Keratinocyte (primary cell): Measurements from ENCODE around the gene GHITM. TPM values are rescaled to one million over a fixed set of nuclear protein-coding genes. Genes with fewer than 3 reads are reported as not detected.

Source experiments
- DNase-seq: peaks from one replicate; pipeline ENCODE4 v3.0.0-alpha.2; 2011; ENCODE audit warnings: low read depth, missing footprints, low spot score
- FAIRE-seq: peaks from 2 replicates; lab custom pipeline; 2011; peaks lifted over from hg19 to GRCh38; lab: Jason Lieb, UNC
- H2AFZ ChIP-seq: 2 replicates; pipeline ENCODE4 v1.6.0; 2012; ENCODE audit warnings: low read length, control low read depth, inconsistent platforms; ENCODE audit not compliant: control insufficient read depth
- H3K27ac ChIP-seq: 2 replicates; pipeline ENCODE4 v1.5.1; 2011; ENCODE audit warnings: low read length; ENCODE audit not compliant: control insufficient read depth, insufficient read depth
- H3K27me3 ChIP-seq: 3 replicates; pipeline ENCODE4 v1.6.0; 2011; ENCODE audit warnings: low read length; ENCODE audit not compliant: control insufficient read depth, insufficient read depth; ENCODE audit errors: extremely low read depth
- H3K36me3 ChIP-seq, 2 experiments: 2 replicates in 1 of 2; 3 replicates in 1 of 2; pipeline ENCODE4 v1.5.1; 2011; ENCODE audit warnings: low read length in 2 of 2, mild to moderate bottlenecking in 1 of 2; ENCODE audit not compliant: control insufficient read depth in 2 of 2, insufficient read depth in 2 of 2; ENCODE audit errors: extremely low read depth in 1 of 2
- H3K4me1 ChIP-seq: 3 replicates; pipeline ENCODE4 v1.5.1; 2011; ENCODE audit warnings: low read length; ENCODE audit not compliant: control insufficient read depth, insufficient read depth; ENCODE audit errors: extremely low read depth
- H3K4me2 ChIP-seq: 3 replicates; pipeline ENCODE4 v1.6.0; 2011; ENCODE audit warnings: low read depth, low read length; ENCODE audit not compliant: control insufficient read depth, insufficient read depth; ENCODE audit errors: extremely low read depth
- H3K4me3 ChIP-seq, 3 experiments: fragments of 200-600 bp in 1 of 3; sonication (generic) in 1 of 3; 2 replicates in 2 of 3; 3 replicates in 1 of 3; pipeline ENCODE4 v1.5.1; 2011 to 2016; ENCODE audit warnings: low read length in 3 of 3, mild to moderate bottlenecking in 3 of 3, control low read depth in 2 of 3, inconsistent platforms in 1 of 3, low read depth in 1 of 3, mixed read lengths in 1 of 3, mixed run types in 1 of 3, moderate library complexity in 1 of 3; ENCODE audit not compliant: control insufficient read depth in 2 of 3, insufficient read depth in 2 of 3; ENCODE audit errors: extremely low read depth in 1 of 3
- H3K79me2 ChIP-seq: 2 replicates; pipeline ENCODE4 v1.6.0; 2012; ENCODE audit warnings: low read length; ENCODE audit not compliant: control insufficient read depth, insufficient read depth
- H3K9ac ChIP-seq: 3 replicates; pipeline ENCODE4 v1.6.0; 2011; ENCODE audit warnings: low read length; ENCODE audit not compliant: control insufficient read depth, insufficient read depth; ENCODE audit errors: extremely low read depth
- H3K9me1 ChIP-seq: 3 replicates; pipeline ENCODE4 v1.6.0; 2011; ENCODE audit warnings: low read length; ENCODE audit not compliant: control insufficient read depth, insufficient read depth; ENCODE audit errors: extremely low read depth
- H3K9me3 ChIP-seq: 2 replicates; pipeline ENCODE4 v1.5.1; 2012; ENCODE audit warnings: low read depth, low read length; ENCODE audit not compliant: control insufficient read depth
- H4K20me1 ChIP-seq: 3 replicates; pipeline ENCODE4 v1.6.0; 2011; ENCODE audit warnings: low read length; ENCODE audit not compliant: control insufficient read depth, insufficient read depth; ENCODE audit errors: extremely low read depth
- EZH2 ChIP-seq: IDR thresholded peaks from one replicate; pipeline ENCODE4 v1.6.1; 2012; ENCODE audit warnings: inconsistent platforms, mild to moderate bottlenecking, low read length, moderate library complexity
- dilution Hi-C: fragments of 300-500 bp; cut with MboI; formaldehyde crosslinking; loops from one replicate; pipeline ENCODE4 v1.7.0; 2020; ENCODE audit warnings: low sequenced_read_pairs; ENCODE audit not compliant: extremely low pct_ligation_motif_present
- polyA plus RNA-seq, 5 experiments: library from polyadenylated mRNA; depleted of rRNA in 3 of 5; stranded (reverse) in 3 of 5; stranded (forward) in 1 of 5; unstranded in 1 of 5; fragments of >200 nt; gene quantifications; 1 replicate in 1 of 5; 2 replicates in 3 of 5; 3 replicates in 1 of 5; pipeline versions ENCODE4 v1.2.1 to v1.2.3, GENCODE V29; 2011 to 2012; ENCODE audit warnings: missing spikeins in 2 of 5, low read depth in 1 of 5, low replicate concordance in 1 of 5
- TF ChIP-seq, protein P1 (sequence below), 3 experiments: IDR thresholded peaks in 1 of 3; conservative IDR thresholded peaks in 1 of 3; optimal IDR thresholded peaks in 1 of 3; 2 replicates in 2 of 3; 3 replicates in 1 of 3; pipeline versions ENCODE3 to v1.5.1; 2011; ENCODE audit warnings: low read length in 3 of 3, mild to moderate bottlenecking in 3 of 3, moderate library complexity in 2 of 3, control low read depth in 1 of 3, inconsistent platforms in 1 of 3; ENCODE audit not compliant: insufficient read depth in 2 of 3; ENCODE audit errors: extremely low read depth in 1 of 3

Gene GHITM
- polyA plus RNA-seq, 1 donor (not counting 4 experiments of a cell fraction or from before 2014, with no cell fraction given), result 214 TPM

GRCh38 chr10:84117686-84118394, 21.5 kb upstream of the GHITM start:
- Histone ChIP-seq H3K4me1 (no peaks in the 10 kb centered on the region), H3K9ac (no peak overlapping the region), H3K79me2 (no peaks in the 10 kb centered on the region), H3K9me3 (no peaks in the 10 kb centered on the region), H3K9me1 (no peaks in the 10 kb centered on the region), H3K4me3 (no peak overlapping the region), H3K4me2 (no peak overlapping the region), H3K27me3 (no peaks in the 10 kb centered on the region), H3K27ac (no peak overlapping the region), H3K36me3 (no peaks in the 10 kb centered on the region), H4K20me1 (no peaks in the 10 kb centered on the region), H2AFZ (no peak overlapping the region)
- TF ChIP-seq EZH2, result no peak
- TF ChIP-seq, protein P1, sequence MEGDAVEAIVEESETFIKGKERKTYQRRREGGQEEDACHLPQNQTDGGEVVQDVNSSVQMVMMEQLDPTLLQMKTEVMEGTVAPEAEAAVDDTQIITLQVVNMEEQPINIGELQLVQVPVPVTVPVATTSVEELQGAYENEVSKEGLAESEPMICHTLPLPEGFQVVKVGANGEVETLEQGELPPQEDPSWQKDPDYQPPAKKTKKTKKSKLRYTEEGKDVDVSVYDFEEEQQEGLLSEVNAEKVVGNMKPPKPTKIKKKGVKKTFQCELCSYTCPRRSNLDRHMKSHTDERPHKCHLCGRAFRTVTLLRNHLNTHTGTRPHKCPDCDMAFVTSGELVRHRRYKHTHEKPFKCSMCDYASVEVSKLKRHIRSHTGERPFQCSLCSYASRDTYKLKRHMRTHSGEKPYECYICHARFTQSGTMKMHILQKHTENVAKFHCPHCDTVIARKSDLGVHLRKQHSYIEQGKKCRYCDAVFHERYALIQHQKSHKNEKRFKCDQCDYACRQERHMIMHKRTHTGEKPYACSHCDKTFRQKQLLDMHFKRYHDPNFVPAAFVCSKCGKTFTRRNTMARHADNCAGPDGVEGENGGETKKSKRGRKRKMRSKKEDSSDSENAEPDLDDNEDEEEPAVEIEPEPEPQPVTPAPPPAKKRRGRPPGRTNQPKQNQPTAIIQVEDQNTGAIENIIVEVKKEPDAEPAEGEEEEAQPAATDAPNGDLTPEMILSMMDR (optimal IDR thresholded peaks at IDR 0.05 in 1 of 3, IDR thresholded peaks at IDR 0.05 in 1 of 3, conservative IDR thresholded peaks at IDR 0.05 in 1 of 3; ENCODE audit: extremely low read depth in 1 of 3, insufficient read depth in 2 of 3, low read length in 3 of 3), result no peak
- dilution Hi-C loops, result no loop called here
- FAIRE-seq (no peak), DNase-seq (no peak)

- no peaks in the 10 kb centered on the region for H3K27me3 ChIP-seq
- H3K79me2 ChIP-seq, result no peaks in the 10 kb centered on the region
- no peaks in the 10 kb centered on the region for H4K20me1 ChIP-seq
- H2AFZ ChIP-seq, result no peak overlapping the region
- no peaks in the 10 kb centered on the region for H3K4me1 ChIP-seq
- dilution Hi-C loops, result no loop called here
- H3K4me2 ChIP-seq, result no peak overlapping the region
- TF ChIP-seq EZH2, result no peak
- TF ChIP-seq, protein P1 (optimal IDR thresholded peaks at IDR 0.05 in 1 of 3, IDR thresholded peaks at IDR 0.05 in 1 of 3, conservative IDR thresholded peaks at IDR 0.05 in 1 of 3; ENCODE audit: extremely low read depth in 1 of 3, insufficient read depth in 2 of 3, low read length in 3 of 3), result no peak
- DNase-seq (no peak), FAIRE-seq (no peak)
- H3K9me1 ChIP-seq, result no peaks in the 10 kb centered on the region
- H3K4me3 ChIP-seq, result no peak overlapping the region
- H3K9me3 ChIP-seq, result no peaks in the 10 kb centered on the region
- no peak overlapping the region for H3K9ac ChIP-seq
- H3K27ac ChIP-seq, result no peak overlapping the region
- no peaks in the 10 kb centered on the region for H3K36me3 ChIP-seq
Measured at GRCh38 chr10:84118395-84119006, 20.8 kb upstream of the GHITM start.
